Loucy (cell line): ENCODE results near the gene CHRD.

ENCODE experiments used
- CTCF ChIP-seq: fragments of 200-600 bp; sonication (generic); conservative IDR thresholded peaks from 2 replicates; pipeline ENCODE4 v1.5.1; 2014; ENCODE audit warnings: mild to moderate bottlenecking, antibody characterized with exemption, low read length
- EZH2phosphoT487 ChIP-seq: fragments of 200-600 bp; IDR thresholded peaks from 2 replicates; pipeline ENCODE4 v1.6.1; 2018; ENCODE audit warnings: antibody characterized with exemption, mild to moderate bottlenecking, moderate library complexity, borderline replicate concordance

DNA sequence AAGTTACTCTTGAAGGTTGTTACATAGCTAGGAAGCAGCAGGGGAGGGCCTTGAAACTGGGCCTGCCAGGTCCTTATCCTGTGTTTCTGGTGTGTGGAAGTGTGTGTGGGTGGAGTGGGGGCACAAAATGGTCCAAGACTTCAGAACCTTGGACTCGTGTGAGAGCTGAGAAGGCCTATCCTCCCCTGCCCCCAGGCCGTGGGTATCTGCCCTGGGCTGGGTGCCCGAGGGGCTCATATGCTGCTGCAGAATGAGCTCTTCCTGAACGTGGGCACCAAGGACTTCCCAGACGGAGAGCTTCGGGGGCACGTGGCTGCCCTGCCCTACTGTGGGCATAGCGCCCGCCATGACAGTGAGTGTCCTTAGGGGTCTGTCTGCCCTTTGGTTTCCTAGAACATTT is 4.5 kb downstream of the CHRD start:
- TF ChIP-seq CTCF = no peak
- no peak for TF ChIP-seq EZH2phosphoT487
